MM.1S (cell line): ENCODE results near the gene SIL1.

ENCODE experiments used
- DNase-seq: peaks from one replicate; pipeline ENCODE4 v3.0.0-alpha.2; 2015
- H2AFZ ChIP-seq: fragments of 300-600 bp; sonication (generic); 2 replicates; pipeline ENCODE4 v1.6.0; 2016; ENCODE audit warnings: antibody characterized with exemption, low read length
- H3F3A ChIP-seq: fragments of 300-600 bp; sonication (generic); 2 replicates; pipeline ENCODE4 v1.6.1; 2016; ENCODE audit warnings: mild to moderate bottlenecking, antibody characterized with exemption, low read length, moderate library complexity, mixed read lengths; ENCODE audit not compliant: insufficient read depth
- H3K27ac ChIP-seq: fragments of 300-600 bp; sonication (generic); 2 replicates; pipeline ENCODE4 v1.5.1; 2016; ENCODE audit warnings: mild to moderate bottlenecking, low read length
- H3K27me3 ChIP-seq: fragments of 300-600 bp; sonication (generic); replicated peaks from 2 replicates; pipeline ENCODE4 v1.6.0; 2016; ENCODE audit warnings: low read length; ENCODE audit not compliant: insufficient read depth
- H3K36me3 ChIP-seq: fragments of 300-600 bp; sonication (generic); replicated peaks from 2 replicates; pipeline ENCODE4 v1.6.1; 2016; ENCODE audit warnings: mild to moderate bottlenecking, low read length, mixed read lengths; ENCODE audit not compliant: insufficient read depth
- H3K4me1 ChIP-seq: fragments of 300-600 bp; sonication (generic); 2 replicates; pipeline ENCODE4 v1.6.1; 2016; ENCODE audit warnings: low read length, mixed read lengths
- H3K4me2 ChIP-seq: fragments of 300-600 bp; sonication (generic); 2 replicates; pipeline ENCODE4 v1.6.0; 2016; ENCODE audit warnings: low read depth, low read length
- H3K4me3 ChIP-seq: fragments of 300-600 bp; sonication (generic); 2 replicates; pipeline ENCODE4 v1.5.1; 2016; ENCODE audit warnings: low read length, mixed read lengths
- H3K79me2 ChIP-seq: fragments of 300-600 bp; sonication (generic); 2 replicates; pipeline ENCODE4 v1.6.1; 2016; ENCODE audit warnings: mixed run types, low read length, mixed read lengths
- H3K9ac ChIP-seq: fragments of 300-600 bp; sonication (generic); 2 replicates; pipeline ENCODE4 v1.6.1; 2016; ENCODE audit warnings: low read length, mixed read lengths
- H3K9me2 ChIP-seq: fragments of 300-600 bp; sonication (generic); replicated peaks from 2 replicates; pipeline ENCODE4 v1.6.1; 2016; ENCODE audit warnings: mild to moderate bottlenecking, low read length, mixed read lengths; ENCODE audit not compliant: insufficient read depth
- H3K9me3 ChIP-seq: fragments of 300-600 bp; sonication (generic); replicated peaks from 2 replicates; pipeline ENCODE4 v1.6.1; 2016; ENCODE audit warnings: mild to moderate bottlenecking, low read length, mixed read lengths; ENCODE audit not compliant: insufficient read depth
- H4K20me1 ChIP-seq: fragments of 300-600 bp; sonication (generic); 2 replicates; pipeline ENCODE4 v1.6.1; 2016; ENCODE audit warnings: mild to moderate bottlenecking, low read length, moderate library complexity, mixed read lengths; ENCODE audit not compliant: insufficient read depth
- EZH2 ChIP-seq: fragments of 300-600 bp; sonication (generic); optimal IDR thresholded peaks from 2 replicates; pipeline ENCODE3; 2017; ENCODE audit warnings: low read depth, mild to moderate bottlenecking, antibody characterized with exemption, low read length, mixed read lengths
- EZH2phosphoT487 ChIP-seq: fragments of 300-600 bp; sonication (generic); IDR thresholded peaks from 2 replicates; pipeline ENCODE4 v1.6.1; 2018; ENCODE audit warnings: antibody characterized with exemption, low read length
- TF ChIP-seq, protein P1 (sequence below): fragments of 300-600 bp; sonication (generic); IDR thresholded peaks from 2 replicates; pipeline ENCODE4 v1.5.1; 2016; ENCODE audit warnings: antibody characterized with exemption, low read length, mixed read lengths

SIL1 gene

GRCh38 chr5:138985256-138985655 lies 212.9 kb downstream of the SIL1 start:
- no peaks in the 10 kb centered on the region for H3K79me2 ChIP-seq
- no peak overlapping the region for H2AFZ ChIP-seq
- H3K9ac ChIP-seq, result no peak overlapping the region
- no peaks in the 10 kb centered on the region for H3K27me3 ChIP-seq
- H3K4me2 ChIP-seq, result no peak overlapping the region
- no peak for DNase-seq
- H3K4me3 ChIP-seq, result no peak overlapping the region
- TF ChIP-seq EZH2phosphoT487 (no peak), EZH2 (no peak)
- TF ChIP-seq, protein P1, sequence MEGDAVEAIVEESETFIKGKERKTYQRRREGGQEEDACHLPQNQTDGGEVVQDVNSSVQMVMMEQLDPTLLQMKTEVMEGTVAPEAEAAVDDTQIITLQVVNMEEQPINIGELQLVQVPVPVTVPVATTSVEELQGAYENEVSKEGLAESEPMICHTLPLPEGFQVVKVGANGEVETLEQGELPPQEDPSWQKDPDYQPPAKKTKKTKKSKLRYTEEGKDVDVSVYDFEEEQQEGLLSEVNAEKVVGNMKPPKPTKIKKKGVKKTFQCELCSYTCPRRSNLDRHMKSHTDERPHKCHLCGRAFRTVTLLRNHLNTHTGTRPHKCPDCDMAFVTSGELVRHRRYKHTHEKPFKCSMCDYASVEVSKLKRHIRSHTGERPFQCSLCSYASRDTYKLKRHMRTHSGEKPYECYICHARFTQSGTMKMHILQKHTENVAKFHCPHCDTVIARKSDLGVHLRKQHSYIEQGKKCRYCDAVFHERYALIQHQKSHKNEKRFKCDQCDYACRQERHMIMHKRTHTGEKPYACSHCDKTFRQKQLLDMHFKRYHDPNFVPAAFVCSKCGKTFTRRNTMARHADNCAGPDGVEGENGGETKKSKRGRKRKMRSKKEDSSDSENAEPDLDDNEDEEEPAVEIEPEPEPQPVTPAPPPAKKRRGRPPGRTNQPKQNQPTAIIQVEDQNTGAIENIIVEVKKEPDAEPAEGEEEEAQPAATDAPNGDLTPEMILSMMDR, result no peak
- H3K4me1 ChIP-seq, result no peaks in the 10 kb centered on the region
- H3K36me3 ChIP-seq, result no peaks in the 10 kb centered on the region
- no peaks in the 10 kb centered on the region for H4K20me1 ChIP-seq
- no peak overlapping the region for H3K27ac ChIP-seq
- no peaks in the 10 kb centered on the region for H3K9me2 ChIP-seq
- H3K9me3 ChIP-seq, result no peaks in the 10 kb centered on the region
- no peaks in the 10 kb centered on the region for H3F3A ChIP-seq

DNA sequence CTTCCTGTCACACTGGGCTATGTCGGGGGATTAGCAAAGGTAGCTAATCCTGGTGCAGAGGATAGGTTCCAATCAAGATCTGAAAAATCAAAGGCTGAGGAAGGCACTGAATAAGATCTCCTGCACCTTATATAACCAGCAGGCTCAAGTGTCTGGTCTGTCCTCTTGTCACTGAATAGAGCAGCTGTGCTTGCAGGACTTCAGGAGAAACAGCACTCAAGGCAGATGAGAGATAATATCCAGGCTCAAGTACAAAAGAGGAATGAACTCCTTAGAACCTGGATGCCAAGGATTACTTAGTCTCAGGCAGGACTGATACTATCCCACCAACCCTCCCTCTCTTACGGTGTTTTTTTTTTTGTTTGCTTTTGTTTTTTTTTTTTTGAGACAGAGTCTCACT lies 214.2 kb downstream of the SIL1 start:
- Histone ChIP-seq H3K9me2 (no peaks in the 10 kb centered on the region), H2AFZ (no peak overlapping the region), H3K4me2 (no peak overlapping the region), H3K9me3 (no peaks in the 10 kb centered on the region), H3F3A (no peaks in the 10 kb centered on the region), H3K27me3 (no peaks in the 10 kb centered on the region), H3K4me3 (no peak overlapping the region), H3K36me3 (no peaks in the 10 kb centered on the region), H3K9ac (no peak overlapping the region), H4K20me1 (no peaks in the 10 kb centered on the region), H3K79me2 (no peaks in the 10 kb centered on the region), H3K4me1 (no peaks in the 10 kb centered on the region), H3K27ac (no peak overlapping the region)
- no peak for DNase-seq
- TF ChIP-seq EZH2 (no peak), EZH2phosphoT487 (no peak)
- TF ChIP-seq, protein P1, result no peak

DNA sequence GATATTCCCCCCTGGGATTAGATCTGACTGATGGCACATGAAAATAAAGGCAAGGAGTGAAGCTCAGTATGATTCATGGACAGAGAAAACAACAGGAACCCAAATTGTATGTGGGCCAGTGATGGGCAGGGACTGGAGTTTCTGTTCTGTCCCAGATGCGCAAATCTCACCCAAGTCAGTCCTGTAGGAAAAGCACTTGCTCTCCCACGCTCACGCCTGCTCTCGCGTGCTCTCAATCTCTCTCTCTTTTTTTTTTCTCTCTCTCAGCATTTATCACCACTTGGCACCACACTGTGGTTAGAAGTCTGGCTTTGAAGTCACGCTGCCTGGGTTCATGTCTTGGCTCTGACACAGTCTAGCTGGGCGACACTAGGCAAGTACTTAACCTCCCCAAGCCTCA lies 216.6 kb downstream of the SIL1 start:
- H3K9me2 ChIP-seq, result no peaks in the 10 kb centered on the region

More for the DNA sequence above, 216.6 kb downstream of the SIL1 start:
- H3K9me3 ChIP-seq, result no peaks in the 10 kb centered on the region
- H3K4me3 ChIP-seq, result no peak overlapping the region
- no peak overlapping the region for H3K9ac ChIP-seq
- TF ChIP-seq, protein P1, result no peak
- TF ChIP-seq EZH2phosphoT487, result no peak
- TF ChIP-seq EZH2, result no peak
- H3K79me2 ChIP-seq, result no peaks in the 10 kb centered on the region
- no peaks in the 10 kb centered on the region for H3K4me1 ChIP-seq
- H3F3A ChIP-seq, result no peaks in the 10 kb centered on the region
- no peaks in the 10 kb centered on the region for H3K27me3 ChIP-seq
- no peak overlapping the region for H3K27ac ChIP-seq
- H2AFZ ChIP-seq, result no peak overlapping the region
- no peak overlapping the region for H3K4me2 ChIP-seq
- no peaks in the 10 kb centered on the region for H3K36me3 ChIP-seq
- no peak for DNase-seq
- H4K20me1 ChIP-seq, result no peaks in the 10 kb centered on the region
